HEK293 (cell line): ENCODE measurements around the gene C17orf107.

Experiments used
- CTCF ChIA-PET: fragments of 350-600 bp; formaldehyde crosslinking; extraction: SDS; loops from one replicate; lab custom pipeline; 2021; ENCODE audit warnings: antibody characterized with exemption; lab: Yijun Ruan, JAX
- POLR2A ChIA-PET: fragments of 300-600 bp; formaldehyde crosslinking; extraction: SDS; loops from one replicate; lab custom pipeline; 2020; ENCODE audit warnings: antibody characterized with exemption, inconsistent platforms; lab: Yijun Ruan, JAX
- H3K27ac ChIP-seq: fragments of 200-500 bp; sonication (Bioruptor generic); 2 replicates; pipeline ENCODE4 v1.5.1; 2014; ENCODE audit warnings: low read depth, low read length, control low read depth, inconsistent platforms; ENCODE audit errors: extremely low read depth
- H3K36me3 ChIP-seq, 2 experiments: fragments of 200-500 bp in 1 of 2; sonication (Bioruptor generic) in 1 of 2; 1 replicate in 1 of 2; 2 replicates in 1 of 2; pipeline ENCODE4 v1.5.1; 2014 to 2017; ENCODE audit warnings: inconsistent platforms in 2 of 2, low read length in 2 of 2; ENCODE audit not compliant: control insufficient read depth in 2 of 2, insufficient read depth in 1 of 2
- H3K4me1 ChIP-seq: fragments of 200-500 bp; sonication (Bioruptor generic); 2 replicates; pipeline ENCODE4 v1.5.1; 2014; ENCODE audit warnings: mild to moderate bottlenecking, low read length, inconsistent platforms; ENCODE audit not compliant: control insufficient read depth, insufficient read depth
- H3K4me3 ChIP-seq: 2 replicates; pipeline ENCODE4 v1.5.1; 2011; ENCODE audit warnings: low read depth, mild to moderate bottlenecking, control low read depth, low read length, moderate library complexity
- H3K9me3 ChIP-seq: fragments of 200-500 bp; sonication (Bioruptor generic); 2 replicates; pipeline ENCODE4 v1.5.1; 2014; ENCODE audit warnings: low read depth, low read length, inconsistent platforms; ENCODE audit not compliant: control insufficient read depth, insufficient read depth
- GLI2 ChIP-seq: fragments of 450-650 bp; formaldehyde crosslinking; IDR thresholded peaks from 2 replicates; pipeline ENCODE4; 2017; ENCODE audit warnings: missing biosample characterization, missing genetic modification characterization, low read depth, borderline replicate concordance
- HOXD13 ChIP-seq: sonication (generic); formaldehyde crosslinking; IDR thresholded peaks from 2 replicates; pipeline ENCODE4 v1.8.0; 2022; ENCODE audit warnings: missing genetic modification reagents, borderline replicate concordance
- MZF1 ChIP-seq: fragments of 450-650 bp; formaldehyde crosslinking; IDR thresholded peaks from 2 replicates; pipeline ENCODE4 v1.5.1; 2017; ENCODE audit warnings: missing biosample characterization, missing genetic modification characterization, borderline replicate concordance
- ZBTB11 ChIP-seq: fragments of 450-650 bp; formaldehyde crosslinking; conservative IDR thresholded peaks from 2 replicates; pipeline ENCODE4 v1.5.1; 2016; ENCODE audit warnings: low read depth, missing biosample characterization, missing genetic modification characterization
- ZBTB7A ChIP-seq: fragments of 450-650 bp; formaldehyde crosslinking; IDR thresholded peaks from 2 replicates; pipeline ENCODE4 v1.5.1; 2016; ENCODE audit warnings: low read depth, missing biosample characterization, missing genetic modification characterization
- ZFP3 ChIP-seq: fragments of 450-650 bp; formaldehyde crosslinking; IDR thresholded peaks from 2 replicates; pipeline ENCODE4 v1.5.1; 2016; ENCODE audit warnings: low read depth, missing biosample characterization, missing genetic modification characterization
- ZNF18 ChIP-seq: fragments of 450-650 bp; formaldehyde crosslinking; IDR thresholded peaks from 2 replicates; pipeline ENCODE4 v1.5.1; 2016; ENCODE audit warnings: missing biosample characterization, missing genetic modification characterization
- ZNF37A ChIP-seq: fragments of 450-650 bp; IDR thresholded peaks from 2 replicates; pipeline ENCODE4 v1.5.1; 2018; ENCODE audit warnings: missing biosample characterization, missing genetic modification characterization
- ZNF48 ChIP-seq: fragments of 450-650 bp; formaldehyde crosslinking; IDR thresholded peaks from 2 replicates; pipeline ENCODE4 v1.5.1; 2016; ENCODE audit warnings: missing biosample characterization, missing genetic modification characterization
- ZNF501 ChIP-seq: fragments of 450-650 bp; formaldehyde crosslinking; IDR thresholded peaks from 2 replicates; pipeline ENCODE4 v1.5.1; 2016; ENCODE audit warnings: missing biosample characterization, missing genetic modification characterization
- ZNF510 ChIP-seq: fragments of 450-650 bp; formaldehyde crosslinking; IDR thresholded peaks from 2 replicates; pipeline ENCODE4 v1.5.1; 2018; ENCODE audit warnings: mild to moderate bottlenecking, missing genetic modification characterization, missing biosample characterization; ENCODE audit not compliant: insufficient replicate concordance
- ZNF585B ChIP-seq: fragments of 450-650 bp; formaldehyde crosslinking; IDR thresholded peaks from 2 replicates; pipeline ENCODE4 v1.5.1; 2016; ENCODE audit warnings: missing biosample characterization, missing genetic modification characterization
- ZNF654 ChIP-seq: fragments of 450-650 bp; formaldehyde crosslinking; IDR thresholded peaks from 2 replicates; pipeline ENCODE4 v1.5.1; 2016; ENCODE audit warnings: low read depth, missing biosample characterization, missing genetic modification characterization
- ZNF664 ChIP-seq: fragments of 450-650 bp; formaldehyde crosslinking; IDR thresholded peaks from 2 replicates; pipeline ENCODE4 v1.5.1; 2016; ENCODE audit warnings: missing biosample characterization, missing genetic modification characterization
- ZNF768 ChIP-seq: fragments of 450-650 bp; formaldehyde crosslinking; IDR thresholded peaks from 2 replicates; pipeline ENCODE4 v1.5.1; 2018; ENCODE audit warnings: missing biosample characterization, mild to moderate bottlenecking, missing genetic modification characterization
- ZSCAN5A ChIP-seq: fragments of 450-650 bp; formaldehyde crosslinking; IDR thresholded peaks from 2 replicates; pipeline ENCODE4 v1.5.1; 2016; ENCODE audit warnings: missing biosample characterization, missing genetic modification characterization
- TF ChIP-seq, protein P1 (sequence below): fragments of 450-650 bp; IDR thresholded peaks from 2 replicates; pipeline ENCODE4 v1.5.1; 2018; ENCODE audit warnings: missing biosample characterization, mild to moderate bottlenecking, missing genetic modification characterization
- TF ChIP-seq, protein P2 (sequence below): fragments of 450-650 bp; formaldehyde crosslinking; IDR thresholded peaks from 2 replicates; pipeline ENCODE4 v1.5.1; 2016; ENCODE audit warnings: missing biosample characterization, missing genetic modification characterization

The C17orf107 gene

GRCh38 chr17:4884489-4884888 lies 14.8 kb upstream of the C17orf107 start:
- TF ChIP-seq GLI2 (tag by site-specific recombination), result no peak
- no peak for TF ChIP-seq ZSCAN5A (tag by site-specific recombination)
- no peak for TF ChIP-seq ZNF664 (tag by site-specific recombination)
- no peak for TF ChIP-seq ZNF654 (tag by site-specific recombination)
- no peak for TF ChIP-seq ZBTB7A (tag by site-specific recombination)
- TF ChIP-seq ZNF48 (tag by site-specific recombination), result no peak
- TF ChIP-seq ZNF768 (tag by site-specific recombination), result no peak
- TF ChIP-seq ZFP3 (tag by site-specific recombination), result no peak
- TF ChIP-seq ZNF501 (tag by site-specific recombination), result no peak
- TF ChIP-seq HOXD13 (CRISPR knock-in tag), result no peak
- no peak for TF ChIP-seq MZF1 (tag by site-specific recombination)
- TF ChIP-seq, protein P1, sequence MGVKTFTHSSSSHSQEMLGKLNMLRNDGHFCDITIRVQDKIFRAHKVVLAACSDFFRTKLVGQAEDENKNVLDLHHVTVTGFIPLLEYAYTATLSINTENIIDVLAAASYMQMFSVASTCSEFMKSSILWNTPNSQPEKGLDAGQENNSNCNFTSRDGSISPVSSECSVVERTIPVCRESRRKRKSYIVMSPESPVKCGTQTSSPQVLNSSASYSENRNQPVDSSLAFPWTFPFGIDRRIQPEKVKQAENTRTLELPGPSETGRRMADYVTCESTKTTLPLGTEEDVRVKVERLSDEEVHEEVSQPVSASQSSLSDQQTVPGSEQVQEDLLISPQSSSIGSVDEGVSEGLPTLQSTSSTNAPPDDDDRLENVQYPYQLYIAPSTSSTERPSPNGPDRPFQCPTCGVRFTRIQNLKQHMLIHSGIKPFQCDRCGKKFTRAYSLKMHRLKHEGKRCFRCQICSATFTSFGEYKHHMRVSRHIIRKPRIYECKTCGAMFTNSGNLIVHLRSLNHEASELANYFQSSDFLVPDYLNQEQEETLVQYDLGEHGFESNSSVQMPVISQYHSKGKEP (tag by site-specific recombination), result no peak
- TF ChIP-seq ZNF585B, result no peak
- no peak for TF ChIP-seq ZNF510 (tag by site-specific recombination)
- no peak for TF ChIP-seq ZNF18 (tag by site-specific recombination)
- TF ChIP-seq, protein P2, sequence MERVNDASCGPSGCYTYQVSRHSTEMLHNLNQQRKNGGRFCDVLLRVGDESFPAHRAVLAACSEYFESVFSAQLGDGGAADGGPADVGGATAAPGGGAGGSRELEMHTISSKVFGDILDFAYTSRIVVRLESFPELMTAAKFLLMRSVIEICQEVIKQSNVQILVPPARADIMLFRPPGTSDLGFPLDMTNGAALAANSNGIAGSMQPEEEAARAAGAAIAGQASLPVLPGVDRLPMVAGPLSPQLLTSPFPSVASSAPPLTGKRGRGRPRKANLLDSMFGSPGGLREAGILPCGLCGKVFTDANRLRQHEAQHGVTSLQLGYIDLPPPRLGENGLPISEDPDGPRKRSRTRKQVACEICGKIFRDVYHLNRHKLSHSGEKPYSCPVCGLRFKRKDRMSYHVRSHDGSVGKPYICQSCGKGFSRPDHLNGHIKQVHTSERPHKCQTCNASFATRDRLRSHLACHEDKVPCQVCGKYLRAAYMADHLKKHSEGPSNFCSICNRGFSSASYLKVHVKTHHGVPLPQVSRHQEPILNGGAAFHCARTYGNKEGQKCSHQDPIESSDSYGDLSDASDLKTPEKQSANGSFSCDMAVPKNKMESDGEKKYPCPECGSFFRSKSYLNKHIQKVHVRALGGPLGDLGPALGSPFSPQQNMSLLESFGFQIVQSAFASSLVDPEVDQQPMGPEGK (tag by site-specific recombination), result no peak
- TF ChIP-seq ZBTB11 (tag by site-specific recombination), result no peak
- TF ChIP-seq ZNF37A (tag by site-specific recombination), result no peak
- H3K36me3 ChIP-seq, result peaks cover 28 to 73% of the 10 kb centered on the region in 2 experiments; a peak in 2 of 3 replicates
- H3K4me3 ChIP-seq, result no peak overlapping the region
- H3K4me1 ChIP-seq, result no peaks in the 10 kb centered on the region
- H3K27ac ChIP-seq, result no peak overlapping the region
- ChIA-PET POLR2A (interaction anchor here (0.5 to 1.2 kb wide), 2 partner anchors 18 to 174 kb away, joined by 3 read pairs; partner anchors contain the start of gene ARRB2), CTCF (interaction anchor here (0.6 to 3.1 kb wide), 7 partner anchors 21 to 319 kb away, joined by 3 to 12 read pairs (median 3); partner anchors contain the start of genes ARRB2 and MED11)
- H3K9me3 ChIP-seq, result no peaks in the 10 kb centered on the region
